WTC11 (cell line): Measurements from ENCODE around the gene EIF1AD. TPM values are rescaled to one million over a fixed set of nuclear protein-coding genes. Genes with fewer than 3 reads are reported as not detected.

Experiments
- ATAC-seq: fragments of 200-7000 bp; cut with Tn5 transposase; 2 replicates; pipeline ENCODE4 v1.10.0; 2021; ENCODE audit warnings: mild to moderate bottlenecking, moderate library complexity
- CTCF ChIA-PET: fragments of 300-600 bp; sonication (Branson Sonifier 250); formaldehyde crosslinking; loops from one replicate; lab custom pipeline; 2021; ENCODE audit warnings: antibody characterized with exemption; lab: Charles Lee
- POLR2A ChIA-PET: fragments of 350-600 bp; sonication (Branson Sonifier 250); formaldehyde crosslinking; loops from one replicate; lab custom pipeline; 2021; ENCODE audit warnings: antibody characterized with exemption; lab: Charles Lee
- DNase-seq: peaks from one replicate; pipeline ENCODE4 v3.0.0; 2021; ENCODE audit warnings: low spot score
- H3K27ac Mint-ChIP-seq: 2 replicates; pipeline ENCODE4 v1.8.0; 2021; ENCODE audit warnings: mixed read lengths
- H3K27me3 Mint-ChIP-seq: 2 replicates; pipeline ENCODE4 v1.8.0; 2021; ENCODE audit warnings: low read depth, mild to moderate bottlenecking, moderate library complexity, mixed read lengths
- H3K36me3 Mint-ChIP-seq: 2 replicates; pipeline ENCODE4 v1.8.0; 2021; ENCODE audit warnings: mixed read lengths
- H3K4me1 Mint-ChIP-seq: 2 replicates; pipeline ENCODE4 v1.8.0; 2022; ENCODE audit warnings: mixed read lengths
- H3K4me3 Mint-ChIP-seq: 2 replicates; pipeline ENCODE4 v1.8.0; 2021; ENCODE audit warnings: mild to moderate bottlenecking, moderate library complexity, mixed read lengths
- H3K9me3 Mint-ChIP-seq: 2 replicates; pipeline ENCODE4 v1.8.0; 2021; ENCODE audit warnings: mixed read lengths
- ATF2 ChIP-seq: sonication (generic); formaldehyde crosslinking; IDR thresholded peaks from 2 replicates; pipeline ENCODE4 v1.8.1; 2022; ENCODE audit warnings: low read depth, missing genetic modification reagents, borderline replicate concordance
- CBFB ChIP-seq: sonication (generic); formaldehyde crosslinking; IDR thresholded peaks from 2 replicates; pipeline ENCODE4 v1.8.1; 2022; ENCODE audit warnings: mild to moderate bottlenecking, low read depth, missing genetic modification reagents
- ELF4 ChIP-seq: sonication (generic); formaldehyde crosslinking; IDR thresholded peaks from 2 replicates; pipeline ENCODE4 v1.8.1; 2022; ENCODE audit warnings: low read depth, mild to moderate bottlenecking, moderate library complexity, missing genetic modification reagents
- ETV6 ChIP-seq: sonication (generic); formaldehyde crosslinking; IDR thresholded peaks from 2 replicates; pipeline ENCODE4 v1.8.1; 2022; ENCODE audit warnings: mild to moderate bottlenecking, missing genetic modification reagents
- FOXK1 ChIP-seq: sonication (generic); formaldehyde crosslinking; IDR thresholded peaks from 2 replicates; pipeline ENCODE4 v1.8.0; 2022; ENCODE audit warnings: mild to moderate bottlenecking, moderate library complexity, missing genetic modification reagents
- GABPB1 ChIP-seq: sonication (generic); formaldehyde crosslinking; IDR thresholded peaks from 2 replicates; pipeline ENCODE4 v1.8.1; 2023; ENCODE audit warnings: mild to moderate bottlenecking, missing genetic modification reagents
- GRHL2 ChIP-seq: fragments of 250-450 bp; sonication (Bioruptor Pico); IDR thresholded peaks from 2 replicates; pipeline ENCODE4 v1.8.0; 2022; ENCODE audit warnings: mild to moderate bottlenecking, moderate library complexity; ENCODE audit not compliant: insufficient replicate concordance, severe bottlenecking
- JAZF1 ChIP-seq: fragments of 250-450 bp; sonication (Bioruptor Pico); IDR thresholded peaks from 2 replicates; pipeline ENCODE4 v1.9.0; 2021; ENCODE audit warnings: moderate library complexity, mild to moderate bottlenecking, inconsistent platforms
- MYBL2 ChIP-seq: sonication (generic); formaldehyde crosslinking; IDR thresholded peaks from 2 replicates; pipeline ENCODE4 v1.8.1; 2023; ENCODE audit warnings: mild to moderate bottlenecking, moderate library complexity, missing genetic modification reagents
- NR2C2 ChIP-seq: sonication (generic); formaldehyde crosslinking; IDR thresholded peaks from 2 replicates; pipeline ENCODE4 v1.8.0; 2022; ENCODE audit warnings: mild to moderate bottlenecking, missing genetic modification reagents
- NR3C1 ChIP-seq: sonication (generic); formaldehyde crosslinking; conservative IDR thresholded peaks from 2 replicates; pipeline ENCODE4 v1.8.1; 2023; ENCODE audit warnings: low read depth, mild to moderate bottlenecking, missing genetic modification reagents
- SMAD3 ChIP-seq: sonication (generic); formaldehyde crosslinking; IDR thresholded peaks from 2 replicates; pipeline ENCODE4 v1.8.0; 2022; ENCODE audit warnings: missing genetic modification reagents, mild to moderate bottlenecking, borderline replicate concordance
- SP1 ChIP-seq: sonication (generic); formaldehyde crosslinking; conservative IDR thresholded peaks from 2 replicates; pipeline ENCODE4 v1.8.1; 2022; ENCODE audit warnings: missing genetic modification reagents
- TEAD4 ChIP-seq: sonication (generic); formaldehyde crosslinking; IDR thresholded peaks from 2 replicates; pipeline ENCODE4 v1.8.0; 2022; ENCODE audit warnings: mild to moderate bottlenecking, missing genetic modification reagents
- TP53 ChIP-seq: sonication (generic); formaldehyde crosslinking; IDR thresholded peaks from 2 replicates; pipeline ENCODE4 v1.8.1; 2023; ENCODE audit warnings: mild to moderate bottlenecking, missing genetic modification reagents
- USF2 ChIP-seq: sonication (generic); formaldehyde crosslinking; IDR thresholded peaks from 2 replicates; pipeline ENCODE4 v1.8.1; 2023; ENCODE audit warnings: mild to moderate bottlenecking, missing genetic modification reagents, moderate library complexity
- ZNF219 ChIP-seq: sonication (generic); formaldehyde crosslinking; IDR thresholded peaks from 2 replicates; pipeline ENCODE4 v1.8.0; 2023; ENCODE audit warnings: missing genetic modification reagents, mild to moderate bottlenecking, borderline replicate concordance
- ZNF232 ChIP-seq: sonication (generic); formaldehyde crosslinking; IDR thresholded peaks from 2 replicates; pipeline ENCODE4 v1.8.0; 2022; ENCODE audit warnings: mild to moderate bottlenecking, missing genetic modification reagents
- ZNF317 ChIP-seq: sonication (generic); formaldehyde crosslinking; IDR thresholded peaks from 2 replicates; pipeline ENCODE4 v1.8.1; 2023; ENCODE audit warnings: low read depth, mild to moderate bottlenecking, moderate library complexity, missing genetic modification reagents, borderline replicate concordance
- ZNF512 ChIP-seq: sonication (generic); formaldehyde crosslinking; IDR thresholded peaks from 2 replicates; pipeline ENCODE4 v1.8.1; 2022; ENCODE audit warnings: missing genetic modification reagents, borderline replicate concordance
- total RNA-seq: library from RNA; stranded (reverse); gene quantifications from 3 replicates; pipeline ENCODE4 v1.2.3, GENCODE V29; 2021
- TF ChIP-seq, protein P1 (sequence below): sonication (generic); formaldehyde crosslinking; IDR thresholded peaks from 2 replicates; pipeline ENCODE4 v1.8.0; 2023; ENCODE audit warnings: missing genetic modification reagents, mild to moderate bottlenecking, borderline replicate concordance
- TF ChIP-seq, protein P2 (sequence below): sonication (generic); formaldehyde crosslinking; IDR thresholded peaks from 2 replicates; pipeline ENCODE4 v1.8.1; 2023; ENCODE audit warnings: mild to moderate bottlenecking, missing genetic modification reagents
- TF ChIP-seq, protein P3 (sequence below): fragments of 250-450 bp; sonication (Bioruptor Pico); IDR thresholded peaks from 2 replicates; pipeline ENCODE4 v1.9.0; 2021; ENCODE audit warnings: moderate library complexity, mild to moderate bottlenecking, inconsistent platforms, borderline replicate concordance

EIF1AD gene
- total RNA-seq, 1 experiment from 2014 or later: 37.6 TPM

- TF ChIP-seq FOXK1 (CRISPR knock-in tag) (peak; percentile 97), ZNF317 (CRISPR knock-in tag) (no peak), ZNF512 (CRISPR knock-in tag) (no peak), NR2C2 (peak; percentile 93), SMAD3 (CRISPR knock-in tag) (peak; percentile 66; the same call in 1 of the 2 replicates), MYBL2 (CRISPR knock-in tag) (peak; percentile 81), TEAD4 (CRISPR knock-in tag) (peak; percentile 77), USF2 (CRISPR knock-in tag) (peak; percentile 26; the same call in 1 of the 2 replicates), CBFB (CRISPR knock-in tag) (peak; percentile 56; the same call in 1 of the 2 replicates), TP53 (no peak), GABPB1 (CRISPR knock-in tag) (peak; percentile 96), ZNF232 (CRISPR knock-in tag) (0 out of 2 replicates have a peak, but pooled peaks have one; percentile 75)
- TF ChIP-seq, protein P1, sequence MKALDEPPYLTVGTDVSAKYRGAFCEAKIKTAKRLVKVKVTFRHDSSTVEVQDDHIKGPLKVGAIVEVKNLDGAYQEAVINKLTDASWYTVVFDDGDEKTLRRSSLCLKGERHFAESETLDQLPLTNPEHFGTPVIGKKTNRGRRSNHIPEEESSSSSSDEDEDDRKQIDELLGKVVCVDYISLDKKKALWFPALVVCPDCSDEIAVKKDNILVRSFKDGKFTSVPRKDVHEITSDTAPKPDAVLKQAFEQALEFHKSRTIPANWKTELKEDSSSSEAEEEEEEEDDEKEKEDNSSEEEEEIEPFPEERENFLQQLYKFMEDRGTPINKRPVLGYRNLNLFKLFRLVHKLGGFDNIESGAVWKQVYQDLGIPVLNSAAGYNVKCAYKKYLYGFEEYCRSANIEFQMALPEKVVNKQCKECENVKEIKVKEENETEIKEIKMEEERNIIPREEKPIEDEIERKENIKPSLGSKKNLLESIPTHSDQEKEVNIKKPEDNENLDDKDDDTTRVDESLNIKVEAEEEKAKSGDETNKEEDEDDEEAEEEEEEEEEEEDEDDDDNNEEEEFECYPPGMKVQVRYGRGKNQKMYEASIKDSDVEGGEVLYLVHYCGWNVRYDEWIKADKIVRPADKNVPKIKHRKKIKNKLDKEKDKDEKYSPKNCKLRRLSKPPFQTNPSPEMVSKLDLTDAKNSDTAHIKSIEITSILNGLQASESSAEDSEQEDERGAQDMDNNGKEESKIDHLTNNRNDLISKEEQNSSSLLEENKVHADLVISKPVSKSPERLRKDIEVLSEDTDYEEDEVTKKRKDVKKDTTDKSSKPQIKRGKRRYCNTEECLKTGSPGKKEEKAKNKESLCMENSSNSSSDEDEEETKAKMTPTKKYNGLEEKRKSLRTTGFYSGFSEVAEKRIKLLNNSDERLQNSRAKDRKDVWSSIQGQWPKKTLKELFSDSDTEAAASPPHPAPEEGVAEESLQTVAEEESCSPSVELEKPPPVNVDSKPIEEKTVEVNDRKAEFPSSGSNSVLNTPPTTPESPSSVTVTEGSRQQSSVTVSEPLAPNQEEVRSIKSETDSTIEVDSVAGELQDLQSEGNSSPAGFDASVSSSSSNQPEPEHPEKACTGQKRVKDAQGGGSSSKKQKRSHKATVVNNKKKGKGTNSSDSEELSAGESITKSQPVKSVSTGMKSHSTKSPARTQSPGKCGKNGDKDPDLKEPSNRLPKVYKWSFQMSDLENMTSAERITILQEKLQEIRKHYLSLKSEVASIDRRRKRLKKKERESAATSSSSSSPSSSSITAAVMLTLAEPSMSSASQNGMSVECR (CRISPR knock-in tag): peak; percentile 64; the same call in 1 of the 2 replicates
- TF ChIP-seq, protein P2, sequence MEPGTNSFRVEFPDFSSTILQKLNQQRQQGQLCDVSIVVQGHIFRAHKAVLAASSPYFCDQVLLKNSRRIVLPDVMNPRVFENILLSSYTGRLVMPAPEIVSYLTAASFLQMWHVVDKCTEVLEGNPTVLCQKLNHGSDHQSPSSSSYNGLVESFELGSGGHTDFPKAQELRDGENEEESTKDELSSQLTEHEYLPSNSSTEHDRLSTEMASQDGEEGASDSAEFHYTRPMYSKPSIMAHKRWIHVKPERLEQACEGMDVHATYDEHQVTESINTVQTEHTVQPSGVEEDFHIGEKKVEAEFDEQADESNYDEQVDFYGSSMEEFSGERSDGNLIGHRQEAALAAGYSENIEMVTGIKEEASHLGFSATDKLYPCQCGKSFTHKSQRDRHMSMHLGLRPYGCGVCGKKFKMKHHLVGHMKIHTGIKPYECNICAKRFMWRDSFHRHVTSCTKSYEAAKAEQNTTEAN (CRISPR knock-in tag): peak; percentile 38; the same call in 1 of the 2 replicates
Measured at GRCh38 chr11:66001942-66002647, at the start of gene EIF1AD, which contains the start of gene BANF1 (continued).

GRCh38 chr11:66051371-66051765, 49.4 kb upstream of the EIF1AD start:
- Mint-ChIP-seq H3K36me3 (peaks cover 26% of the 10 kb centered on the region), H3K4me1 (peaks cover 35% of the 10 kb centered on the region), H3K27me3 (no peaks in the 10 kb centered on the region), H3K27ac (peak overlapping the region; percentile 97), H3K4me3 (peak overlapping the region; percentile 100), H3K9me3 (no peaks in the 10 kb centered on the region)
- DNase-seq (no peak), ATAC-seq (no peak)
- POLR2A ChIA-PET: interaction anchor here (0.5 to 1.9 kb wide), 4 partner anchors 19 to 216 kb away, joined by 3 to 6 read pairs (median 4); partner anchors contain the start of gene FIBP
- CTCF ChIA-PET: interaction anchor here (1.0 to 4.2 kb wide), 9 partner anchors 18 to 272 kb away, joined by 3 to 35 read pairs (median 4); partner anchors contain the start of genes FIBP and PACS1
- TF ChIP-seq ETV6 (CRISPR knock-in tag): no peak
- TF ChIP-seq, protein P3, sequence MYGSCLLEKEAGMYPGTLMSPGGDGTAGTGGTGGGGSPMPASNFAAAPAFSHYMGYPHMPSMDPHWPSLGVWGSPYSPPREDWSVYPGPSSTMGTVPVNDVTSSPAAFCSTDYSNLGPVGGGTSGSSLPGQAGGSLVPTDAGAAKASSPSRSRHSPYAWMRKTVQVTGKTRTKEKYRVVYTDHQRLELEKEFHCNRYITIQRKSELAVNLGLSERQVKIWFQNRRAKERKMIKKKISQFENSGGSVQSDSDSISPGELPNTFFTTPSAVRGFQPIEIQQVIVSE (CRISPR knock-in tag): no peak
- no peak for TF ChIP-seq SP1 (CRISPR knock-in tag)
- no peak for TF ChIP-seq GRHL2 (CRISPR knock-in tag)
- TF ChIP-seq ATF2 (CRISPR knock-in tag): no peak
- no peak for TF ChIP-seq ELF4 (CRISPR knock-in tag)
- no peak for TF ChIP-seq JAZF1 (CRISPR knock-in tag)
- no peak for TF ChIP-seq ZNF219 (CRISPR knock-in tag)
- TF ChIP-seq NR3C1 (CRISPR knock-in tag): no peak
